Measurements from ENCODE around the gene LEP.
"Not testable (repeated sequence)": the region's sequence is repeated elsewhere in the genome, so short reads cannot be mapped to it uniquely, and the experiment has no call there.

The LEP gene

DNA sequence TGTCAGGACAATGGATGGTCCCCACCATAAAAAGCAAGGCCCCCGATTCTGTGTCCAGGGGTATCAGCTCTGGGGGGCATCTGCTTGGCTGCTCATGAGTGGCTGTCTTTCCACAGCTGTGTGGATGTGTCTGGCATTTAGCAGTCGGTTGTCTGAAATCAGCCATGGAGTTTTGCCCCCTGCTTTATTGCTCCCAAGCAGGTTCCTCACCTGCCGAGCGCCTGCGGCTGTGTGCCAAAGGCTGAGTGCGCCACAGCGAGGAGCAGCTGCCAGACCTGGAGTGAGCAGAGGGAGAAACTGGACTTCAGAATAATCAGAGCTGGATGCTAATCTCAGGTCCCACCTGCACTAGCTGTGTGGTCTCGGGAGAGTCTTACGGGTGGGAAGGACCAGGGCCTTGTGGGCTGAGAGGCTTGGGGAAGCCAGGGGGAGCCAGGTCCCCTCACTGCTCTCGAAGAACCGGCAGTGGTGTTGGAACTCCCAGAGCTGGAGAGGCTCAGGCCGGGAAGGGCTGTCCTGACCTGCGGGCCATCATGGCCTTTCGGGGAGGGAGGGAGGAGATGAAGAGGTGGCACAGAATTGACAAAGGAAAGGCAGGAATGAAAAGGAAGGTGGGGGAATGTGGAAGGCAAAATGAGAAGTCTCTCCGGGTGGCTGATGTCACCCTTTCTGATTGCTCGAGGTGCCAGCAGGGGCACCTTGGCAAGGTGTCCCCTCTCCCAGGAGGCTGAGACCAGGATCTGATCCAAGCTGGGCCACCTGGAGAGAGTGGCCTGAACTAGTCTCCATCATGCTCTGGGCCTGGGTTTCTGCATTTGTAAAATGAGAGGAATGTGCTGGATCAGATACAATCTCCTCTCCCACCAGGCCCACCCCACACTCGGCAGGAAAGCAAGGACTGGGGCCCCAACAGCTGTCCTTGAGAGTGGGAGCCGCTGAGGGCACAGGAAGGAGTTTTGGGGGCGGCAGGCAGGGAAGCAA, 30.2 kb upstream of the LEP start:
- no peak for DNase-seq (ENCODE audit: low read depth in 2 of 2)

DNA sequence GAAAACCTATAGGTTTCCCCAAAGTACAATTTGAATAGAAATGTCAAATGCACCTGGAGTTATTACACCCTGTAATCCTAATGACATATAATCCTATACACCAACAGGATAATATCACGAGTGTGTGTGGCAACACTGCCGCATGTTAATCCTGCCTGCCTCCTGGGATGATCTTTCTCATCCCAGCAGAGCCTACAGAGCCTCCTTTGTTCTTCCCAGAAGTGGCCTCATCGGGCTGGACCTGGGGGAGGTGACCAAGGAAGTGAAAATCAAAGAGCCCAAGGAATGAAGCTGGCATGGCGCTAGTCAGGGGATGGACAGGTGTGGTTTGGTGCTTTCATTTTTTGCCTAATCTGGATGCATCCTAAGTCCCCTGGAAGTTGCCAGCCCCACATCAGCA, 29.5 kb upstream of the LEP start:
- no peak for DNase-seq (ENCODE audit: low read depth in 2 of 2)

DNA sequence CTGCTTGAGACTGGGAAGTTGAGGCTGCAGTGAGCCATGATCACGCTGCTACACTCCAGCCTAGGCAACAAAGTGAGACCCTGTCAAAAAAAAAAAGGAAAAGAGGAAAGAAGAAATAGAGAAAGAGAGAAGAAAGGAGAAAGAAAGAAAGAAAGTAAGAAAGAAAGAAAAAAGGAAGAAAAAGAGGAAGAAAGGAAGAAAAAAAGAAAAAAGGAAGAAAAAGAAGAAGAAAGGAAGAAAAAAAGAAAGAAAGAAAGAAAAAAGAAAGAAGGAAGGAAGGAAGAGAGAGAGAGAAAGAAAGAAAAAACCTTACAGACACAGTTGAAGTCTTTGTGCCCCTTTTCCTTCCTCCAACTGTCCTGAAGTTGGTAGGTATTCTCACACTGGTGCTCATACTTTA, 26.6 kb upstream of the LEP start:
- DNase-seq (ENCODE audit: low read depth in 2 of 2) = no peak

DNA sequence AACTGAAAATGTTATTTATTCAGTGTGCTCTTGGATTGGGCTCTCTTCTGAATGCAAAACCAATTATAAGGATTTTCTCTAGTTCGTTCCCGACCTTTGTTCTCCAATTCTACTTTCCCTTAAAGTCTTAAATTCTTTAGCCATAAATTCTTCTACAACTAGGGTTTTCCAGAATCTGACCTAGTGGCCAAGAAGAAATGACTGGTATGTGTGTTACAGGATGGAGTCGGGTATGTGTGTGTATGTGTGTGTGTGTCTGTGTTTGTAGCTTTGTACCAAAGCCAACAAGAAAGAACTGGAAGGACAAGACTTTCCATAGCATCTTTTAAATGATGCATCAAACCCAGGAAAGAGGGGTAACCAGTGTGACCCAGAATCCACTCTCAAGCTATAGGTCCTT, 25.8 kb upstream of the LEP start:
- no peak for DNase-seq (ENCODE audit: low read depth in 2 of 2)

DNA sequence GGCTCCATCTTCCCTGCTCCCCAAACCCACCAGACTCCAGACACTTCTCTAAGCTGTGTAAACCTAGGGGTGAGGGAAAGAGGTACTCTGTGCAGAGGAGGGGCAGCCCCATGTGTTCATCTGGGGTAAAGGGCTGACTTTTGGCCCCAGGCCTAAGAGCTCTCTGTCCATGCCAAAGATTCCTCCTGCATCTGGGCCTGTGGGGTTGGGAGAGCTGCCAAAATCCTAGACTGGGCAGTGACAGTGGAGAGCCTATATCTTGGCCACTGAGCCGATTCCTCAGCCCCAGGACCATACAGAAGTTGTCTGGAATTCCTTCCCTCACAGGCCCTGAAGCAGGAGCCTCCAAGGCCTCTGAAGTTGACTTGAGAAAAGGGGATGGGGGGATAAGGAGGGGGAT, 25.3 kb upstream of the LEP start:
- DNase-seq (ENCODE audit: low read depth in 2 of 2) = no peak

DNA sequence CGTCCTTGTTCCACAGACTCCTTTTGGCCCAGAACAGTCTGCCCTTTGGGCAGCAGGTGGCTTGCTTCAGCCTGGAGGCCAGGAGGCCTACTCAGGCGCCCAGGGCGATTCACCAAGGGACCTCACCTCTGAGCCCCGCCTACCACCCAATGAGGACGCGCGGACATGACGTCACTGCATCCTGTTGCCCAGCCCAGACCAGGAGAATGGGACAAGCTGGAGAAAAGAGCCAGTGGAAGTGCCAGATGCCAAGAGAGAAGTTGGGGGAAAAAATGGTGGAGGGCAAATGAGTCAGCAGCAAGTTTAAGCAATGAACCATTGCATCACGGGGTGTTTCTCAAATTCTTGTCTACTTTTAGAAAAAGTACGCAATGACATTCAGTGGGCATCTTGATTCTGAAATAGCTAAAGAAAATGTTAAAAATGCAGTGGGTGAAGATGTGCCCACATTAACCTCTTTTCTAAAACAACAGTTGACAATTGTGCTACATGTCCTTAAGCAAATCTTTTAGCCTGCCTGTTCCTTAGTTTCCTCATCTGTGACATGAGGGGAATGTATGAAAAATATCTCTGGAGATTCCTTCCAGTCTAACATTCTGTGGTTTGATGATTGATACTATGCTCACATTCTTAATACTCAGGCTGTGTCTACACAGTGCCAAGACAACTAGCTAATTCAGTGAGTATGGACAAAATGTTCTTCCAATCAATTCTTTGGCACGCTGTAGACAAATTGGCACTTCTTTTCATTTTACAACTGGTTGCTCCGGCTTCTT, 23.9 kb upstream of the LEP start:
- DNase-seq (ENCODE audit: low read depth in 2 of 2) = no peak

DNA sequence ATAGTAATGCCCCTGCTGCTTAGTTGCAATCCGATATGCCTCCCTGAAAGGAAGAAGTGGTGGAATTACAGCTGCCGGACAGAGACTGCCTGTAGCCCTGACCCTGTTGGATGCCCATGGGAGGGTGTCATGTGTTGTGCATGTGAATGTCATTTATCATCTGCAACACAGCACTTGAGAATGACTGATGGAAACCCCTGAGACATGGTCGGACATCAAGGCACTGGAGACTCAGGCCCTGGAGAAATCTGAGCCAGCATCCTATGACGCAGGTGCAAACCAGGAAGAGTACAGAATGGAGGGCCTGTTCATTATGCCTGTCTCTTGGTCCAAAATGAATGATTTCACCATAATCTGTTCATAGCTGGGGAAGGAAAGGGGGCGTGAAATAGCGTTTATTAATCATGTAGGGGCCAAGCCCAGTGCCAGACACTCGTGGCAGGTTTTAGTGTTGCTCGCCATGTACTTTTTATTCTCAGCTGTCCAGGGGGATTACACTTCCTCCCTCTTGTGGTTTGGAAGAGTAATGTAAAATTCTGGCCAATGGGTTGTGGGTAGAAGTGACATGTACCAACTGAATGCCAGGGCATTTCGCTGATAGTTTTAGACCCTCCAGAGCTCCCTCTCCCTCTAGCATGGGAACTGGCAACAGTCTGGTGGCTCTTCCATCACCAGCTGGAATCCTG, 23.0 kb upstream of the LEP start:
- DNase-seq (ENCODE audit: low read depth in 2 of 2) = no peak

DNA sequence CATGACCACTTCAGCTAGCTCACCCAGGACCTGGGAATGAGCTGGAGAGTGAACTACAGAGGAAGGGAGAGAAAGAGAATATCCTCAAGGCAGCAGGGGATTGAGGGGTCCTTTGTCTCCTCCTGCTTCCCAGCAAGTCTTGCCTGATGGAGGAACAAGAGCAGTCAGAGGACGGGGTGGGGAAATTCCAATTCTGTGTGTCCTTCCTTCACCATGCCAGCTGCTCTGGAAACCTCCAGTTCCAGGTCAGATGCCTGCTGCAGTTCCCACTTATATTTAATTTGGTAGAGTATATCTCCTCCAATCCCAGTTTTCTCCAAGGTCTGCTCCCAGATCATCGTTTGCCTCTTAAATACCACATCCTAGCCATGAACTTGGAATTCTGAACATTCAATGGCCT, 21.4 kb upstream of the LEP start:
- no peak for DNase-seq (ENCODE audit: low read depth in 2 of 2)

DNA sequence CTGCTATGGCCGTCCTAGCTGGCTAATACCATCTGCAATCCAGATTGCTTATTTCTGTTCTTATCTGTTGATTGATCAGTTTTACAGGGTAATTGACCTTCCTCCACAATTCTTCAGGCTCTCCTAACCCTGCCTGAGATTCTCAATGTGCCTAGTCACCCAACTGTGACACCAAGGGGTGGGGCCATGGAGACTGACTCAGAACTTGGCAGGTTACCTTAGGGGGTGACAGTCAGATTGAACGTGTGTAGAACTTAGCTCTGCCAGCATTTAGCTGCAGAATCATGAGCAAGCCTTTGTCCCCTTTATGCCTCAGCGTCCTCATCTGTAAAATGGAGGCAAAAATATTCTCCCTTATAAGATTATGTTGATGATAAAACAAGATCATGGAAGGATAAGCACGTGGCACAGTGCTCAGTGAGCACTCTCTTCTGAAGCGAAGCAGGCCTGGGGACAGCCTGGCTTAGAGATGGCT, 19.1 kb upstream of the LEP start:
- no peak for DNase-seq (ENCODE audit: low read depth in 2 of 2)

DNA sequence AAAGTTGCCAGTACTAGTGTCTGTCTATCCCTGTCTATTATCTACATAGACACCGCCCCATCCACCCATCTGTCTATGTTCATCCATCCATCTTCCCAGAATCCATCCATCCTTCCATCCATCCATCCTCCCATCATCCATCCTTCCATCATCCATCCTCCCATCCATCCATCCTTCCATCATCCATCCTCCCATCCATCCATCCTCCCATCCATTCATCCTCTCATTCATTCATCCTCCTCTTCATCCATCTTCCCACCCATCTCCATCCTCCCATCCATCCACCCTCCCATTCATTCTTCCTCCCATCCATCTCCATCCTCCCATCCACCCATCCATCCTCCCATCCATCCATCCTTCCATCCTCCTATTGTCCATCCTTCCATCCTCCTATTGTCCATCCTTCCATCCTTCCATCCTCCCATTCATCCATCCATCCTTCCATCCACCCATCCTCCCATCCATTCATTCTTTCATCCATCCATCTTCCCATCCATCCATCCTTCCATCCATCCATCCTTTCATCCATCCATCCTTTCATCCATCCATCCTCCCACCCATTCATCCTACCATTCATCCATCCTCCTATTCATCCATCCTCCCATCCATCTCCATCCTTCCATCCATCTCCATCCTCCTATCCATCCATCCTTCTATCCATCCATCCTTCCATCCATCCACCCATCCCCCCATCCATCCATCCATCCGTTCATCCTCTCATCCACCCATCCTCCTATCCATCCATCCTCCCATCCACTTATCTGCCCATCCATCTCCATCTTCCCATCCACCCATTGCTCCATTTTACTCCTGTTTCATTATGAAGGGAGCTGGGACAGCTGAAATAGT, 14.7 kb upstream of the LEP start:
- no peak for DNase-seq (ENCODE audit: low read depth in 2 of 2)

DNA sequence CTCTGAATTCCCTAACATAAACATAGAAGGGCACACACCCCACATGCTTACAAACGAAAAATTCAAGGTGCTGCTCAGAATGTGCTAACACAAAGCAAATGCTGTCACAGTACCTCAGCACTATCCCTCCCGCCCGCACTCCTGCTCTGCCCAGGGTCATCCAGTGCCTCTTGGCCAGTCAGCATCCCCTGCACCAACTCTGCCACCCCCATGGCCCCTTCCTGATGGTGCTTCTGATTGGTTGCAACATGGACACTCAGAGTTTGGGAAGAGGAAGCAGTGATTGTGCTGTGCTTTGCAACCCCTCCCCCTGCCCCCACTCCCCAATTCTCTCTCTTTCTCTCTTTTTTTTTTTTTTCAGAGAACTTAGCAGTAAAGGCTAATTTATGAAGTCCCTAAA, 13.8 kb upstream of the LEP start:
- no peak for DNase-seq (ENCODE audit: low read depth in 2 of 2)

DNA sequence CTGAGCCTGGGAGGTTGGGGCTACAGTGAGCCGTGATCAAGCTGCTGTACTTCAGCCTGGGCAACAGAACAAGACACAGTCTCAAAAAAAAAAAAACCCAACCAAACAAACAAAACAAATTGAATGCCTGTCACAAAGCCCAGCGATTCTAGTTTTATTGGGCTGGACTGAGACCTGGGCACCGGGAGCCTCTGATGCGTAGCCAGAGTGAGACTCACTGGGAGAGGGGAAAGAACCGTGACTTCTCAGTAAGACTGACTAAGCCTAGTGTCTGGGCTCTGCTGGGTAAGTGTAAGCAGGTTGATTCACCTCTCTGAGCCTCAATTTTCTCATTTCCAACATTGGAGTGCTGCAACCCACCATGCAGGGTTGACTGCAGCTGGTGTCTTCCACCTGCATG, 10.1 kb upstream of the LEP start:
- DNase-seq (ENCODE audit: low read depth in 2 of 2) = peak in 1 of 2 donors; percentile 4

DNA sequence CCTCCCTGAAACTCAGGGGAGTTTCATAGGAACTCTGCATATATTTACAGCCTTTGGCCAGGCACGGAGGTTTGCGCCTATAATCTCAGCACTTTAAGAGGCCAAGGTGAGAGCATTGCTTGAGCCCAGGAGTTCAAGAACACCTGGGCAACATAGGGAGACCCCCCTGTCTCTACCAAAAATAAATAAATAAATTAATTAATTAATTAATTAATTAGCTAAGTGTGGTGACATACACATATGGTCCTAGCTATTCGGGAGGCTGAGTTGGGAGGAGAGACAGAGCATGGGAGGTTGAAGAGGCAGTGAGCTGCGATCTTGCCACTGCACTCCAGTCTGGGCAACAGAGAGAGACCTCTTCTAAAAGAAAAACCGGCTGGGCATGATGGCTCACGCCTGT, 9.4 kb upstream of the LEP start:
- no peak for DNase-seq (ENCODE audit: low read depth in 2 of 2)

DNA sequence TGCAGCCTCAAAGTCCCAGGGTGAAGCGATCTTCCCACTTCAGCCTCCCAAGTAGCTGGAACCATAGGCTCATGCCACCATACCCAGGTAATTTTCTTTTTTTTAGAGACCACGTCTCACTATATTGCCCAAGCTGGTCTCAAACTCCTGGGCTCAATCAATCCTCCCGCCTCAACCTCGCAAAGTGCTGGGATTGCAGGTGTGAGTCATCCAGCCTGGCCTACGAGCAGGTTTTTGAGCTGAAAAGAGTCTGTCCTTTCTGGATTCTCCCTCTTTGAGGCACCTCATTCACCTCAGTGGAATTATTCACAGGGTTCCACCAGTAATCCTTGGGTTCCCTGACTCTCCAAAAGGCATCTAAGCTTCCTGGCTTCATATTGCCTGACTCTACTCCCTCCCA, 7.6 kb upstream of the LEP start:
- DNase-seq (ENCODE audit: low read depth in 2 of 2) = no peak

DNA sequence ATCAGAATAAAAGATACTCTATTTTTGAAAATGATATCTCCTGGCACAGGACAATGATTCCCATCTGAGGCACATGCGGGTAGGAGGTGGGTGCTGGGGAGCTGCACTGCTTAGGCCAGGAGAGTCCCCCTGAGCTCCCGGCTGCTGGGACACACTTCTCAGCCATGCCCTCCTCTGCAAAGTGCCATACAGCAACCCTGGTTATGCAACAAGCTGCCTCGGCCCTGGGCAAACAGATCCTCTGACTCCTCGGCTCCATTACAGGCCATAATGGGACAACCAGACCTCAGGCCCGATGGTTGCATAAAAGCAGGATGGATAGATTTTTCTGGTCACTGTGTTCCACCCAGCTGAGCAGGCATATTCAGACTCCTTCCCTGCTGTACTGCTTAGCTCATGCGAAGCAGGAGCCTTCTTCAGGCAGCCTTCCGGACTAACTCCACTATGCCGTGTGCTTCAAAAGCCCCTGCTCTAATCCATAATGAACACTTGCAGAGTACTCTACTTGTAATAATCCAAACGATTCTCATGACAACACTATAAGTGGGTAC, 6.5 kb upstream of the LEP start:
- no peak for DNase-seq (ENCODE audit: low read depth in 2 of 2)

DNA sequence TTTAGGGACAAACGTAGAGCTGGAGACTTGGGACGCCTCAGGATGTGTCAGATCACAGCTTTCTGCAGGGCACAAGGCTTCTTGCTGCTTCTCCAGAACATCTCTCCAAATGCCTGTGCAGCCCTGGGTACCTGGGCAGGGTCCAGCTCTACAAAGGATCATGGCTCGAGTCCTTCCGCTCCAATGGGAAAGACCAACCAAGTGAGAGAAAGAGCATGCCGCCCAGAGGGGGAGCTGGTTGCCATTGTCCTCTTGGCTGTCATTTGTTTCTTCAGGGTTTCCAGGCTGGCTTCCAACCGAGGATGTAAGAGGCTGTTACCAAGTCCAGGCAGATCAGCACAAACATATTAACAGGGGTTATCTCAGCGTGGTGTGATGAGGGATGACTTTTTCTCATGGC, 5.6 kb upstream of the LEP start:
- no peak for DNase-seq (ENCODE audit: low read depth in 2 of 2)

DNA sequence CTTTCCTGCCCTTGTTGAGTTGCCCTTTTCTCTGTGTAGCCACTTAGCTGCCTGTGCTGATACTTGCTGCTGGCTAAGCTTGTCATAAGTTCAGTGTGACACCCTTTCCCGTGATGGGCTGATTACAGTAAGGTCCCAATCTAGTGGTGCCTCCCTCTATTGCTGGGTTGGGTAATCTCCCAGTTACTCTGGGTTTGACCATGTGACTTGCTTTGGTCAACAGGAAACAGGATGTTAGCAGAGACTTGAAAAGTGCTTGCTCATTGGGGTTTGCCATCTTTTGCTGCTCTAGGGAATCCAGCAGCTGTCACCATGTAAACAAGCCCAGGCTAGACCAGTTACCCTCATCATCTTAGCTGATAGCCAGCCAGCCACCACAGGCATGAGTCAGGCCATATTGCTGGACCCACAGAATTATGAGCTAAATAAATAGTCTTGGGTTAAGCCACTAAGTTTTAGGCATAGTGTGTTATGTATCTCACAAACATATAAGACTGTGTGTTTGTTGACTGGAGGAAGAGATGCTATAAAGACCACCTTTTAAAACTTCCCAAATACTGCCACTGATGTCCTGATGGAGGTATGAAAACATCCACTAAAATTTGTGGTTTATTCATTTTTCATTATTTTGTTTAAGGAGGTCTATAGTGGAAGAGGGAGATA, 4.0 kb upstream of the LEP start:
- peak in 1 of 2 donors; percentile 2 for DNase-seq (ENCODE audit: low read depth in 2 of 2)

DNA sequence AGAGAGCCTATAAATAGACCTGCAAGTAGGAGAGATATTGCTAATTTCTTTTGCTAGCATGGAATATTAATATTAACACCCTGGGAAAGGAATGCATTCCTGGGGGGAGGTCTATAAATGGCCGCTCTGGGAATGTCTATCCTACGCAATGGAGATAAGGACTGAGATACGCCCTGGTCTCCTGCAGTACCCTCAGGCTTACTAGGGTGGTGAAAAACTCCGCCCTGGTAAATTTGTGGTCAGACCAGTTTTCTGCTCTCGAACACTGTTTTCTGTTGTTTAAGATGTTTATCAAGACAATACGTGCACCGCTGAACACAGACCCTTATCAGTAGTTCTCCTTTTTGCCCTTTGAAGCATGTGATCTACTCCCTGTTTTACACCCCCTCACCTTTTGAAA, 1.9 kb upstream of the LEP start:
- not testable (repeated sequence) for DNase-seq (ENCODE audit: low read depth in 2 of 2)

DNA sequence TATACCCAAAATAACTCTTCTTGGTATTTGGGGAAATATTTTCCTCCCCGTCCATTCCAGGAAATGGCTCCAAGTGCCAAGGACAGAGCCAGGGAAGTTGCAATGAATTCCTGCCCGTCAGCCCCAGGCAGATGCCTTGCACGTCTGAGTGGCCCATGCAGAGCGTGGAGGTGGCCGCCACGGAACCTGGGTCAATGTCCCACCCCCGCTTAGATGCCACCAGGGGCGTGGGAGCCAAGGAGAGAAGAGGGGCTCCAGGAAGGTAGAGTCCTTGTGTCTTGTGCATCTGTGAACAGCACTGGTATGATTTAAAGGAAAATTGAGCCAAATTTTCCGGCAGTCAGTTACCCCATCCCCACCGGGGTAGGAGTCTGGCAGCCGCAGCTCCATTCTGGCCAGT, 1.6 kb downstream of the LEP start:
- DNase-seq (ENCODE audit: low read depth in 2 of 2) = no peak

DNA sequence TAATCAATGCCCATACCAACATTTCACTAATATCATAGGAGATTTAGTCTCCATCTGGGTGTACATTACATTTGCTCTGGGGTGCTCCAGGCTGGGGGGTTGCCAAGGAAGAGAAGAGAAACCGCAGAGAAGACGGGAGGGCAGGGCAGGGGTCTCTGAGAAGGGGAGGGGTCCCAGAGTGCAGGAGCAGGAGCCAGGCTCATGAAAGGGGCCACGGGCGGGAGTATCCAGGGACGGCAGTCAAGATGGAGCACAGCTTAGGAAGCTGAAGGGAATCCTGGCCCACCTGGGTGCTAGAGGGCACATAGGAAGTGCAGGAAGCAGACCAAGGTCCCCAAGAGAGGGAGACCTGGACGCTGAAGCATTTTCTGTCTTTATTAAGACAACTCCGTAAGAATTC, 2.2 kb downstream of the LEP start:
- DNase-seq (ENCODE audit: low read depth in 2 of 2) = no peak

DNA sequence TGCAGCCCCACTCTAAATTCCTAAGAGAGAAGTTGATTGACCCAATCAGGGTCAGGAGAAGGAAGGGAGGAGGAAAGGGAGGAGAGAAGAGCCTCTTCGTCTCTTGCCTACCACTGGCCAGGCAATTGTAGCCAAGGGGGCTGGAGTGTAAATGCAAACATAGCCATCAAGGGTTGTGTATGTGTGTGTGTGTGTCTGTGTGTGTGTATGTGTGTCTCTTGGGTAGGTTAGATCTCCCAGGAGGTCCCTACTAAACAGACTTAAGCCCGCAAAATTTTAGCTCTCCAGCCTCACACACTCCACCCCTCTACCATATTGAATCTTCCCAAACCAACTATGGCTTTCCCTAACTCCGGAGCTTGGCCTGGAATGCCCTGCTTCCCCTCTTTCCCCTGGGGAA, 3.8 kb downstream of the LEP start:
- DNase-seq (ENCODE audit: low read depth in 2 of 2) = no peak

All from stimulated activated CD4-positive, alpha-beta T cell treated with anti-CD3 and anti-CD28 coated beads, Interleukin-15, amount 100 ng/mL, for 48 hours (primary cell).